GM19193 (cell line): ENCODE results near the gene ELOA.

ENCODE experiments used
- POLR2A ChIP-seq: IDR thresholded peaks from 4 replicates; pipeline ENCODE4 v1.6.1; 2011; ENCODE audit not compliant: insufficient read depth, insufficient read length; ENCODE audit errors: extremely low read depth

Gene ELOA

DNA sequence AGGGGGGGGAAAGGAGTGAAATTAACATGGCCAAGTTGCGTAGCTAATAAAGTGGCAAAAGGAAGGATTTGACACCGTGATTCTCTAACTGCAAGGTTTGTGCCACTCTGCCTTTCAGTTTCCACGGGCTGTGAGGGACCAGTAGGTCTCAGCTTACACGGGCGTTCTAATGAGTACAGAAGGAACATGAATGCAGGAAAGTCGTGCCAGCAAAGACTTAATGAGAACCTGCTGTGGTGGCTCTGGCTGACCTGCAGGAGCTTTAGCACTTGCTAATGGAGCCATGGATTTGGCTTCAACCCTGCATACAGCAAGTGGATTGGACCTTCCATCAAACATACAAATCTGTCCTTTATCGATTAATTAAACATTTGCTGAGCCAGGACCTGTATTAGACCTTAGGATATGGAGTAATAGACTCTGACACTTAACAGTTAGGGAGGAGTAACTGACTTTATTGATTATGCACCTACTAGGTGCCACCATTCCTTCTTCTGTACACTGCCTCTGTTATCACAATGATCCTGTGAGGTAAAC, 19.8 kb downstream of the ELOA start:
- no peak for TF ChIP-seq POLR2A

DNA sequence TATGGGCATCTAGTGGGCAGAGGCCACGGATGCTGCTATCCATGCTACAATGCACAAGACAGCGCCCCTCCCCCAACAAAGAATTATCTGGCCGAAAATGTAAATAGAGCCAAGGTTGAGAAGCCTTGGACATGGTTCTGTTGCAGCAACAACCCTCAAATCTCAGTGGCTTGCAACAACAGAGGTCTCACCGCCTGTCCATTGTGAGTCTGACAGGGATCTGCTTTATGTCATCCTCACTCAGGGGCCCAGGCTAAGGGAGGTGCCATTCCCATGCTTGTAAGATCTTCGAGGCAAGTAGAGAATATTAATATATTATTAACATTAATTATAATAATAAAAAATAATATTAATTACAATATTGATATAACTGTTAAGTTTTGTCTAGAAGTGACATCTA, 25.5 kb downstream of the ELOA start:
- no peak for TF ChIP-seq POLR2A

DNA sequence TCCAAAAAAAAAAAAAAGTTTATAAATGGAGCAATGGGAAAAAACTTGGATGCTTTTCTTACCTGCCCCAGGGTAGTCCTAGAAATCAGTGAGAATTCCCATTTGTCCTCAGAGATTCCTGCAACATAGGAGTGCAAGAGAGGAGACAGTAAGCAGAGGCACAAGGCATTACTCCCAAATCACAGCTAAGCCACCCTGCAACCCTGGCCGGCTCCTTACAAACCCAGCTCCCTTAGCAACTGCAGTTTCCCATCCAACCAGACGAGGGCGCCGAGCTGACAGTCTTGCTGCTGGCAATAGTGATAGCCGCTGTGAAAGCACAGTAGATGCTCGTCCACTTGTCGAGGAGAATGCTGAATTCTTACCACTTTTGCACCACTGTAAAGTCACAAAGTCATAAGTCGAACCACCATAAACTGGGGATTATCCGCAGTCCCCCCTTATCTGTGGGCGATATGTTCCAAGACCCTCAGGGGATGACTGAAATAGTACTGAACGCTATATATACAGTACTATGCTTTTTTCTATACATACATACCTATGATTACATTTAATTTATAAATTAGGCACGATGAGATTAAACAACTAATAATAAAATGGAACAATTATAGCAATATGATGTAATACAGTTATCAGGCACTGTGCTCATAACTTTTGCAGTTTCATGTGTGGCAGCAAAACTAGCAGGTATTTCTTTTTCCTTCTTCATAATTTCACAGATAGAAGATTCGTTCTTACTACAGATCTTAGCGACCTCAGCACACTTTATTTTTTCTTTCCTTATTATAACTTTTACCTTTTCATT, 29.0 kb downstream of the ELOA start:
- TF ChIP-seq POLR2A = no peak

DNA sequence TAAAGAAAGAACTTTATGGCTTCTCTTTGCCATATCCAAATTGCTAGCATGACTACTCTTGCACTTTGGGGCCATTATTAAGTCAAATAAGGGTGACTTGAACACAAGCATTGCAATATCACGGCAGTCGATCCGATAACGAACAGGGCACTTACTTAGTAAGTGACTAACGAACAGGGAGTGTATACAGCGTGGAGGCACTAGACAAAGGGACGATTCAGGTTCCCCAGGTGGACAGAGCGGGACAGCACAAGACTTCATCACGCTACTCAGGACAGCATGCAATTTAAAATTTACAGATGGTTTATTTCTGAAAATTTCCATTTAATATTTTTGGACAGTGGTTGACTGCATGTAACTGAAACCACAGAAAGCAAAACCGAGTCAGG, 29.6 kb downstream of the ELOA start:
- no peak for TF ChIP-seq POLR2A

DNA sequence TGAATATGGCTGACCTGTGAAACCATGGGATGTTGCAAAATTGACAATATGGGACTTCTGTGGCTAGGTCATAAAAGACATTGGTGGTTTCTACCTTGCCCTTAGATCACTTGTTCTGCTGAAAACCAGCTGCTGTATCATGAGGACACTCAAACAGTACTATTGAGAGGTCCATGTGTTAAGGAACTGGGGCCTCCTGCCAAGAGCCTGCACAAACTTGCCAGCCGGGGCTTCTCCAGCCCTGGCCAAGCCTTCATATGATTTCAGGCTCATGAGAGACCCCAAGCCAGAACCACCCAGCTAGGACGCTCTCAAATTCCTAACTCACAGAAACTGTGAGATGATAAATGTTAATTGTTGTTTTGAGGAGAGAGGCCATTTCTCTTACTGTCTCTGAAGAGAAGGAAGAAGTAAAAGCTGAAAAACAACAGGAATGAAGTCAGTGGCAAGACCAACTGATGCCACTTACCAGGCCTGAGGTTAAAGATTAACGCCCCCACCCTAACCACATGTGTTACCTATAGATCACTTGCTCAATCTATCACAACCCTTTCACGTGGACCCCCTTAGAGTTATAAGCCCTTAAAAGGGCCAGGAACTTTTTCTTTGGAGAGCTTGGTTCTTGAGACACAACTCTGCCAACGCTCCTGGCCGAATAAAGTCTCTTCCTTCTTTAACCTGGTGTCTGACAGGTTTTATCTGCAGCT, 31.1 kb downstream of the ELOA start:
- no peak for TF ChIP-seq POLR2A

DNA sequence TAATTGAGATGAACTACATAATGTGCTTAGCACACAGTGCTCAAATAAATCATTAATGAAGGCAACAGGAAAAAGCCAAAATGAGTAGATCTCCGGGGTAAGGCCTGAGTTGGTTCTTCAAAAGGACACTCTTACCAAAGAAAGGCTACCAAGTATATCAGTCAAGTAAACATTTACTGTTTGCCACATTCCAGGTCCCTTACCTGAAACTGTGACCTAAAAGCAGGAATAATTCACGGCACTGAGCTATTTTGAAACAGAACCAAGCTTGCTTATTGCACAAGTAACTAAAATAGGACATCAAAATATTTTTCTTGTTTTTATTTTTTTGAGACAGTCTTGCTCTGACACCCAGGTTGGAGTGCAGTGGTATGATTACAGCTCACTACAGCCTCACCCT, 32.9 kb downstream of the ELOA start:
- TF ChIP-seq POLR2A = no peak

DNA sequence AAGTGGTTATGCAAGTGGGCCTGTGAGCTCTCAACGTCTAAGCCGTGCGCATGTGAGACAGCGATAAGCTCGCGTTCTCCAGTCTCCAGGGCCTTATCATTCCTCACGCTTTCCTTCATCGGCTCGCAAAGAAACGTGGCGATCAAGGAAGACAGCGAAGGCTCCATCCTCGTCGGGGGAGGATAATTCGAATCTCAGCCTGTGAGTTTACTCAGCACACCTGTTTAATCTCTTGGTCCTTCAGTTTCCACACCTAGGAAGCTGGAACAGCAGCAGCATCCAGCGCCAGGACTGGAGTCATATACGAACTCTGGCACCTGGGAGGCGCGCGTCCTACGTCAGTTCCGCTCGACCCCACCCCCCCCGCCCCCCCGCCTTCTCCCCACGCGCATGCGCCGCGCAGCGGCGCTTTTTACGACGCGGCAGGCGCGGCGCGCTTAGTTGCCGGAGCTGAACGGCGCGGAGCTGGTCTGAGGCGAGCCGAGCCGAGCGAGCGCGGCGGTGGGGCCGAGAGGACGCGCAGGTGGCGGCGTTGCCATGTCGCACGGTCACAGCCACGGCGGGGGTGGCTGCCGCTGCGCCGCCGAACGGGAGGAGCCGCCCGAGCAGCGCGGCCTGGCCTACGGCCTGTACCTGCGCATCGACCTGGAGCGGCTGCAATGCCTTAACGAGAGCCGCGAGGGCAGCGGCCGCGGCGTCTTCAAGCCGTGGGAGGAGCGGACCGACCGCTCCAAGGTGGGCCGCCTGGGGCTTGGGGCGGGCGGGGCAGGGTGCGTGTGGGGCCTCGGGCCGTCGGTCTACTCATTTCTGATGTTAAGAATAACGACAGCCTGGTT, 34.9 kb downstream of the ELOA start, which contains the start of gene PITHD1:
Gene PITHD1 (plus strand): TSS at position 440 of the 836 bp plus-strand sequence. CDS start 98 bp downstream, at position 538.
- TF ChIP-seq POLR2A = peak; percentile 90

DNA sequence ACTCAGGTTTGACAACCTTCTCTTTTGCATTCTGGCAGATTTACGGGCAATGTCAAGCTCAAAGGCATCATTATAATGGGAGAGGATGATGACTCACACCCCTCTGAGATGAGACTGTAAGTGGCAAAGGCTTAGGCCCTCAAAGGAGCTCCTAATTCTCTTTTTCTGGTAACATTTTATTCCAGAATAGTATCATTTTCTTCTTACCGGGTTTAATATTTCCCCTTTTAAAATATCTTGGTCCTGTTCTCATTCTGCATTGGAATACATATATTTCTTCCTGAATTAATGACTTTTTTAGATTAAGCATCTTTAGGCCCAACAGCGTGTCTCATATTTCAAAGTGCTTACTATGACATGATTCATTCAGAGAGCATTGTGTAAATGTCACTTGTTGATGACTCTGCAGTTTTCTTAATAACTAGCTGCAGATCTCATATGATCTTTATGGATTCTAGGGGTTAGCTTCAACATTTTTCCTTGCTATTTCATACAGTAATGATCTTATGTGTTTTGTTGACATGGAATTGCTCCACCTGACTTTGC, 36.6 kb downstream of the ELOA start:
- TF ChIP-seq POLR2A = no peak

DNA sequence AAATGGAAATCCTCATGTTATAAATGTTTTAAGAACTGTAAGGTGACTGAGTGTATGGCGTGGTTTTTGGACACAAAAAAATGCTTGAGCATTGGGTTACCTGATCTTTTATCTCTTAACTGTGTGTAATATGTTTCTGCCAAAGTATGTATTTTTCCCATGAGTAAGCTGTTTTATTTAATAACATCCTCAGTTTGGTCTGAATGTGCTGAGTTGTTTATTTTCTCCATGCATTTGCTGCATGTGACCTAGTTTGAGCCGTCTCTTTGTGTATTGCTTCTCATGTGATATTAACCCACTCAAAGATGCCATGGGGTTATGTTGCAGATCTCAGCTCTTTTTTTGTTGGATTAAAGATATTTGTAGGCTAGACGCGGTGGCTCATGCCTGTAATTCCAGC, 41.6 kb downstream of the ELOA start:
- no peak for TF ChIP-seq POLR2A

DNA sequence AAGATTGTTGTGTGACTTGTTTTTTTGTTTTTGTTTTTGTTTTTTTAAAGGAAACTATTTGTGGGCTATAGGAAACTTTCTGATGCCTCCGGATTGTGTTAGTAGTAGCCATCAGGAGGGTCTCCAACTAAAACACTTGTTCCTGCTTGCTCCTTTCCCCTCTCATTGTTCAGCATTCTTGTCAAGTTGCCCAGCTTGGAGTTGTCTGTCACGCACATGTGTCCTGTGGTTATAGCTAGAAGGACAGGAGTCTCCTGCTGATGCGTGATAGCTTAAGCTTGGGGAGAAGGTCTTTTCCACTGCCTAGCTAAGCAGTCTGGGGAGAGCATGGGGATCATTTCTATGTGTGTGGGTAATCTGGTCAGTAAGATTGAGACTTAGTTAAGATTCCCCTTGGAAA, 44.4 kb downstream of the ELOA start:
- TF ChIP-seq POLR2A = no peak

DNA sequence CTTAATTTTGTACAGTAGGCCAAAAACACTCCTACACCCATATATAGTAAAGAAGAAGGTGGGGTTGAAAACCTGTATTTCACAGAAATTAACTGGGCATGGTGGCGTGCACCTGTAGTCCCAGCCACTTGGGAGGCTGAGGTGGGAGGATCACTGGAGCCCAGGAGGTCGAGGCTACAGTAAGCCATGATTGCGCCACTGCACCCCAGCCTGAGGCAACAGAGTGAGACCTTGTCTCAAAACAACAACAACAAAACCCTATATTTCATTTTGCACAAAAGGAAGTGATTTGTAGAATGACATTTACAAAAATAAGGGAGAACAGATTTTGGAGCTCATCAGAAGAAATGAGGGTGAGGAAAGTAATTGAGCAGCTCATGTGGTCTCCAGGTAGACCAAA, 45.4 kb downstream of the ELOA start:
- no peak for TF ChIP-seq POLR2A

DNA sequence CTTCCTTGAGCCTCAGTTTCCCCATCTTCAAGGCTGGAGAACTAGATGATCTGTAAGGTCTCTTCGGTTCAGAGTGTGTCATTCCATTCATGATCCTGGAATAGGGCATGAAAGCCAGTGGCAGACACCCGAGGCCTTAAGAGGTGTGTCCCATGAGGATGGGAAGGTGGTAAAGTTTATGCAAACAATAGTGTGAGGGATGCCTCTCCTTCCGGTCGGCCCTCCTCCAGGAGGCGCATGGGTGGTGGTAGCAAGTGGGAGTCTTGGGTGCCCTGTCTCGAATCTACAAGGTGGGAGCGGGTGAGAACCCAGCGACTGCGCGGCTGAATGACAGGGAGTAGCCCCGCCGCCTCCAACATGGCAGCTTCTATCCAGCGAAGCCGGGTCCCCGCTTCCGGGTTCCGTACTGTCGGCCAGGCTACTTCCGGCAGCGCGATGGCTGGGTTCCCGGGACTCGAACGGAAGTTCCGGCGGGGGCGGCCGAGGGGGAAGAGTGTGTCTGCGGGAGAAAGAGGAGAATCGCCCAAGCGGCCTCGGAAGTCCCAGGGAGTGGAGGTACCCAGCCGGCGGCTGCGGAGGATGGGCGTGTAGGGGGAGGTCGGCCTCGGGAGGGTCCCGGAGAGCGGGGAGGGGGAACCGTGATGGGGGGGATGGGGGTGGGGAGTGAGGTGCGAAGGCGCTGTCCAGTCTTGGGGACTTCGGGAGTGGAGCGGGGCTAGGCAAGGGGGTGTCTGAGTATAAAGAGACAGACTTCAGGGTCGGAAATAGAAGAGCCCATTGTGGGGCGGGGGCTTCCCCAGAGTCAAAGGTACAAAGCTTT, 47.6 kb downstream of the ELOA start, which contains the start of gene LYPLA2:
Gene LYPLA2 (plus strand): TSS at position 450 of the 820 bp plus-strand sequence. CDS start 1,538 bp downstream, outside the sequence.
- peak; percentile 82 for TF ChIP-seq POLR2A

DNA sequence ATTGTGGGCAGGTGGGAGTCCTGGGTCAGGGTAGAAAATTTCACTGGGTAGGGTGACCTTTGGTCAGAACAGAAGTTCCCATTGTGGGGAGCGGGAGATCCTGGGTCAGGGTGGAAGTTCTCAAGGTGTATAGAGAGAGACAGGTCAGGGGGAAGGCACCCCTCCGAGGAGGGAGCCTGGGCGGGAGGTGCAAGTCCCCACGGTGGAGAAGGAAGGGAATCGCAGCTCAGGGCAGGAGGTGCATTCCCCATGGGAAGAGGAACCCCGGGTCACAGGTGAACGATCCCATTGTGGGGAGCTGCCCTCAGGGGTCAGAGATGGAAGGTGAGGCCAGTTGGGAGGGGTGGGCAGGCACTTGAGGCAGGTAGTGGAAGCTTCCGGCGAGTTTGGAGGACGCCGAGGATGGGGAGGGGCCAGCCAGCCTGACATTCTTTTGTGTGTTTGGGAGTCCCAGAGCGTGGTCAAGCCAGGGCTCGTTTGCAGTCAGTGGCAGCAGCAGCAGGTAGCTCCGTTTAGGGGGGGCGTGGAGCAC, 48.3 kb downstream of the ELOA start:
- no peak for TF ChIP-seq POLR2A
